SH-SY5Y (cell line): ENCODE data around the gene GCDH.

Experiments
- GATA2 ChIP-seq: IDR thresholded peaks from 2 replicates; pipeline ENCODE4 v1.6.1; 2011; ENCODE audit warnings: mild to moderate bottlenecking, low read depth, low read length
- GATA3 ChIP-seq: IDR thresholded peaks from 2 replicates; pipeline ENCODE4 v1.6.1; 2011; ENCODE audit warnings: low read depth, mild to moderate bottlenecking, low read length, moderate library complexity

DNA sequence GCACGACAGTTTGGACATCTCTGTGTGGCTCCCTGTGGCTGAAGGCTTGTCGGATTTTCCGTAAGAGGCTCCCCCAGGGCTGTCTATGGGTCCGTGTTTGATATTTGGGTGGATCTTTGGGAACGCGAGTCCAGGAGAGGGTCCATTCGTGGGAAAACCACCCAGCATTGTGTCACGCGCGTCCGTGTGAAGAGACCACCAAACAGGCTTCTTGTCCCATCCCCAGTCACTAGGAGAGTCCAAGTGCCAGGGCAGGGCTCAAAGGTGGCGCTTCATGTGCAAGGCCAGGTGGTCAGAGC is 6.4 kb upstream of the GCDH start:
- no peak for TF ChIP-seq GATA2
- TF ChIP-seq GATA3, result no peak
